T-helper 1 cell (primary cell): ENCODE results near the gene CLN5.
"Not testable (repeated sequence)": the region's sequence is repeated elsewhere in the genome, so short reads cannot be mapped to it uniquely, and the experiment has no call there.

Experiments
- DNase-seq, 5 donors: peaks; one replicate each; pipeline ENCODE4 v3.0.0-alpha.2; 2012 to 2020
- total RNA-seq, 4 donors: gene quantifications; one replicate each; lab custom pipeline; 2026; lab: John Stamatoyannopoulos, UW

The CLN5 gene
- 14.8 to 39.6 (median 30.2) reads per million in 4 donors for total RNA-seq

GRCh38 chr13:76991796-76992547, at the start of gene CLN5:
Gene CLN5 (plus strand): TSS chr13:76992081. CDS start chr13:76992099, 18 bp downstream.
- DNase-seq: peak; percentile 92 to 98 (median 93)

GRCh38 chr13:76942363-76942762, 49.5 kb upstream of the CLN5 start:
- DNase-seq: no peak

- DNase-seq: no peak
Measured at GRCh38 chr13:76943646-76944045, 48.2 kb upstream of the CLN5 start.

DNA sequence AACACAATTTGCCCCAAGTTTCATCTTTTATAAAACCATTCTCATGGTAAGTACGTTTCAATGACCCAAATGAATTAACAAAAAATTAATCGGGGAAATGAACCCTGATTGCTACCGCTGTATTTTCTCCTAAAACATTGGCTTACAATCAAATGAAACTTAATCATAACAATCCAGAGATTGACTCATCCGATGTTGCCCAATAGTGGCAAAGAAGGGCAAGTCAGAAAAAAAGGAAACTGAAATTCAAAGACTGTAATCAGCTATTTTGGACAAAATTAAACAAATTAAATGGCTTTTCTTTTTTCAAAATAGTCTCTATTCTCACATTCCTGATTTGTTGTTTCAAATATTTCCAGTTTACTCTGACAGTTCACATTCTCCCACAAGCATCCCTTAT, 47.4 kb upstream of the CLN5 start:
- no peak for DNase-seq

GRCh38 chr13:76948149-76948548, 43.7 kb upstream of the CLN5 start, which contains the start of gene ACOD1:
Gene ACOD1 (plus strand): TSS chr13:76948511. CDS start chr13:76948559, 48 bp downstream.
- DNase-seq: no peak

GRCh38 chr13:76950101-76950500, 41.8 kb upstream of the CLN5 start:
- DNase-seq: no peak

DNA sequence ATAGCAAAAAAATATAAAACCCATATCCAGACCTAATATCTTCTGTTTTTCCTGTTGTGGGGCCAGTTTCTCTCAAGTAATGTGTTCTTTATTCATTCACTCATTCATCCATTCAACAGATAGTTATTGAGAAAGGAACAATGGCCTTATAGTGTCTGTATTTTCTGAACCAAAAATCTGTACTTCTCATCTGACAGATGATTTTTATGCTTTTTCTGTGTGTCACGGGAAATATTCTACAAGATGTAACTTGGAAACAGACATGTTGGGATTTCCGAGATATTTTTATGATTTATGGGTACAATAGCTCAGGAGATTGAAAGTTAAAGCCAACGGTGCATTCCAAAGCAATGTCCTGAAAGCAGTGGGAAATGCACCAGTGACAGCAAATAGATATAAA, 37.9 kb upstream of the CLN5 start:
- no peak for DNase-seq

- DNase-seq: no peak
Measured at GRCh38 chr13:76954538-76954937, 37.3 kb upstream of the CLN5 start.

DNA sequence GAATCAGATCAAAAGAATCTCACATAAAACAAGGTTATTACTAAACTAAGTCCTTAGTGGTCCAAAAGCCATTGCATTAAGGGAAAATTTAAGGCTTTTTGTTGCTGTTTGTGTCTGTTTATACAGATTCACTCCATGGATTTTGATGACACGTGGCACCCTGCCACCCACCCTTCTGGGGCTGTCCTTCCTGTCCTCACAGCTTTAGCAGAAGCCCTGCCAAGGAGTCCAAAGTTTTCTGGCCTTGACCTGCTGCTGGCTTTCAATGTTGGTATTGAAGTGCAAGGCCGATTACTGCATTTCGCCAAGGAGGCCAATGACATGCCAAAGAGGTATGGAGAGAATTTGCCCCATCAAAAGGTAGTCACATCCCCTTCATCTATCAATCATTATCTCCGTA, 36.7 kb upstream of the CLN5 start:
- DNase-seq: no peak

GRCh38 chr13:76955661-76956060, 36.2 kb upstream of the CLN5 start:
- no peak for DNase-seq

DNA sequence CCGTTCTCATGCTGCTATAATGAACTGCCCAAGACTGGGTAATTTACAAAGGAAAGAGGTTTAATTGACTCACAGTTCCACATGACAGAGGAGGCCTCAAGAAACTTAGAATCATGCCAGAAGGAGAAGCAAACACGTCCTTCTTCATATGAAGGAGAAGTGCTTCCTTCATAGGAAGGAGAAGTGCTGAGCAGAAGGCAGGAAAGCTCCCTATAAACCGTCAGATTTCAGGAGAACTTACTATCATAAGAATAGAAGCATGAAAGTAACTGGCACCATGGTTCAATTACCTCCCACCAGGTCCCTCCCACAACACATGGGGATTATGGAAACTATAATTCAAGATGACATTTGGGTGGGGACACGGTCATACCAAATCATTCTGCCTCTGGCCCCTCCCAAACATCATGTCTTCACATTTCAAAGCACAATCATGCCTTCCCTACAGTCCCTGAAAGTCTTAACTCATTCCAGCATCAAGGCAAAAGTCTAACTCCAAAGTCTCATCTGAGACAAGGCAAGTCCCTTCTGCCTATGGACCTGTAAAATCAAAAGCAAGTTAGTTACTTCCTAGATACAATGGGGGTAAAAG, 32.9 kb upstream of the CLN5 start:
- no peak for DNase-seq

DNA sequence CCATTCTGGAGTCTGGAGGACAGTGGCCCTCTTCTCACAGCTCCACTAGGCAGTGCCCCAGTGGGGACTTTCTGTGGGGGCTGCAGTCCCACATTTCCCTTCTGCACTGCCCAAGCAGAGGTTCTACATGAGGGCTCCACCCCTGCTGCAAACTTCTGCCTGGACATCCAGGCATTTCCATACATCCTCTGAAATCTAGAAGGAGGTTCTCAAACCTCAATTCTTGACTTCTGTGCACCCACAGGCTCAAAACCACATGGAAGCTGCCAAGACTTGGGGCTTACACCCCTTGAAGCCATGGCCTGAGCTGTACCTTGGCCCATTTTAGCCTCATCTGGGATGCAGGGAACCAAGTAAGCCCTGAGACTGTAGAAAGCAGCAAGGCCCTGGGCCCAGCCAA, 32.1 kb upstream of the CLN5 start:
- DNase-seq: not testable (repeated sequence)

- DNase-seq: no peak
Measured at GRCh38 chr13:76965759-76966421, 26.0 kb upstream of the CLN5 start.

GRCh38 chr13:76967031-76967430, 24.9 kb upstream of the CLN5 start:
- no peak for DNase-seq

DNA sequence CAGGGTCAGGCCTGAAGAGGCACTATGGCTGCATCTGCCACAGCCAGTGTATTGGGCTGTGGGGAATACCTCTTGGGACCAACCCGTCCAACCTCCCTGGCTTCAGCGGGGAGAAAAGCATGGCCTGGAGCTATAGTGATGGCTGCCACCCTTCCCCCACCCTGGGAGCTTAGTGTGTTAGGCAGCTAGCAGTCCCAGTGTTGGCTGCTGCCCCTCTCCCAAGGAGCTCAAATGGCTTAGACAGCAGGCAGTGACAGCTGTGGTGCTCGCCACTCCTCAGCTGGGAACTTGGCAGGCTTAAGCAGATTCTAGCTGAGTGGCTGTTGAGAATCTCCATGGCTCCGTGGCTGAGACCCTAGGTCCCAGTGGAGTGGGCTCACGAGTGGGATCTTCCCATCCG, 23.8 kb upstream of the CLN5 start:
- no peak for DNase-seq

DNA sequence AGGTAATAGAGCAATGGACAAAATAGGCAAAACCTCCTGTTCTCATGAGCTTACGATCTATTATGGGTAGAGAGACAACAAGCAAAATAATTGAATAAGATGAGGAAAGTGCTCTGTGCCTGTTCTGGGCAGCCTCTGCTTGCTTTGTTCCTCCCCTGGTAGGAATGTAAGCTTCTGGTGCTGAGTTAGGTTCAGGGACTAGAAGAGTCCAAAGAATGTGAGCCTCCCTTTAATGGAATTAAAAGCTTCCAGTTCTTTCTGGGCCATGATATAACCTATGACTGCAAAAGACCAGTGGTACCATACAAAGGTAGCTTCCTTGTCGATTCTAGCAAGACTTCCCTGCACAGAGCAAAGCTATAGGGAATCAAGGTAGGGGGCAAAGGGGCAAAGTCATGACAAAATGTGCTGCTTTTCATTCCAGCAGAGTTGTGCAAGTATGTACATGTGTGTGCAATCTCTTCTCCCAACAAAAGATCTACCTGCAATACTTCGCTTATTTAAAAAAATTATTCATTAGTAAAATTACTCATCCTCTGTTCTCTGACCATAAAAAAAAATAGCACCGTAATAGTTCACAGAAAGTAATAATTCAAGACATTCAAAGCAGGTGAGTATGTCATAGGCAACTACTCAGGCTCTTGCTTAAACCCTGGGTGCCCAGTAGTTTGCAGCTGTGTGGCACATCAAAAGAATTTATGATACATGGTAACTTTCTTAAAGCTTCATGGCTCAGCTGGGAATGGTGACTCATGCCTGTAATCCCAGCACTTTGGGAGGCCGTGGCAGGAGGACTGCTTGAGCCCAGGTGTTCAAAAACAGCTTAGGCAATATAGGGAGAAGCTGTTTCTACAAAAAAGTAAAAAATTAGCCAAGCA, 22.2 kb upstream of the CLN5 start:
- no peak for DNase-seq

DNA sequence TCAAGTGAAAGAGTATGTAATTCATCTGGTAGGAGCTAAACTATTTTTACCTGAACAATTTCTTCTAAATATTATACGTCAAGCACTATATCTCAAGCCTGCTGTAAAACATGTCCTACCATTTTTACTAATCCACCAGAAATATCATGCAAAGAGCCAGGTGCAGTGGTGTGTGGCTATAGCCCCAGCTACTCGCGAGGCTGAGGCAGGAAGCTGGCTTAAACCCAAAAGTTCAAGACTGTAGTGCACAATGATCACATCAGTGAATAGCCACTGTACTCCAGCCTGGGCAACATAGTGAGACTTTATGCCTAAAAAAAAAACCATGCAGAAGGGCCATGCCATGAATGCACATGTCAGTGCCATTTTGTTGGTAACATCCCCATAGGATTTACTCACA, 20.7 kb upstream of the CLN5 start:
- DNase-seq: no peak

DNA sequence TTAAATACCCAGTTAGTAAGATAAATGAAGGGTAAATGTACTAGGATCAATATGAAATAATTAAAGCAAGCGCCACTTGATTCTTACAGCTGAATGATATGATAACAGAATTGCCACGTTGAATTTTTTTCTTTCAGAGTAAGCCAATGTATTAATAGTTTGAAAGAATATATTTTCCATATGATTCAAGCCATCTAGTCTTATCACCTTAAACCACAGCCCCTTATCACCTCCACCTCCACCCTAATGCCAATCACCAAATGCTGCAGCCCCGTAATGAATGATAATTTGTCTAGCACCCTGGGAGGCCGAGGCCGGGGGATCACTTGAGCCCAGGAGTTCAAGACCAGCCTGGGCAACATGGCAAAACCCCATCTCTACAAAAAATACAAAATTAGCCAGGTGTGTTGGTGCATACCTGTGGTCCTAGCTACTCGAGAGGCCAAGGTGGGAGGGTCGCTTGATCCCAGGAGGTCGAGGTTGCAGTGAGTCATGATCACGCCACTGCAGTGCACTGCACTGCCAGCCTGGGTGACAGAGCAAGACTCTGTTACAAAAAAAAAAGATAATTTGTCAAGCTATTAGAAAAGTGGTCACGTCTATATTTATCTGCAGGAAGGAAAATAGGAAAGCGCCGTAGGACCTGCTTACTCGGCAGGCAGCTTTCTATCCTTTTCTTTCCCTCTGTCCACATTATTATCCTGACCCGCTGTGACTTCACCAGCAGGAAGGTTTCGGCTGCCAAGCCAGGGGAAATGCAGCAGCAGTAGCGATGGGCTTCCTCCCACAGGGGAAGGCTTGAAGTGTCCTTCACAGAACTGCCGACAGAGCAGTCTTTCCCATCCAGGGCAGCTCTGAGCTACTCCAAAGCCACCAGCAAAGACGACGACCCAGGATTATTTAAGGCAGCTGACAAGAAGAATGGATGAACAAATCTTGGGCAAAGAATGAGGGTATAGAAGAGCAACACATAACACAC, 19.7 kb upstream of the CLN5 start:
- no peak for DNase-seq

GRCh38 chr13:76973920-76974617, 17.8 kb upstream of the CLN5 start:
- no peak for DNase-seq

GRCh38 chr13:76974618-76974975, 17.3 kb upstream of the CLN5 start:
- DNase-seq: no peak

DNA sequence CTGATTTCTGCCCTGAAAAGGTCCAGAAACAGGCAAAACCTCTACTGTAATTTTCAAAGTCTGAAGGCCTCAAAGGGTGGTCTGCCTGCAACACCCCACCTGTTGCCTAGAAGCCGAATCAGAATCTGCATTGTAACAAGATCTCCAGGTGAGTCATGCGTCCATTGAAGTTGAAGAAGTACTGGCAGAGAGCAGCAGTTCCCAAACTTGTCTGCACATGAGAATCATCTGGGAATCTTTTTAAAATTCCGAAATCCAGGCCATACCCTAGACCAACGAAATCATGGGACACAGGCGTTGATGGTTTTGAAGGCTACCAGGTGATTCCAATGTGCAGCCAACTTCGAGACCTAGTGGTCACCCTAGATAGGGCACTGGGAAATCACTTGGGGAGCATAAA, 16.0 kb upstream of the CLN5 start:
- DNase-seq: no peak
